ENCODE measurements around the gene EPHB2.
"Not testable (repeated sequence)": the region's sequence is repeated elsewhere in the genome, so short reads cannot be mapped to it uniquely, and the experiment has no call there.

EPHB2 gene

GRCh38 chr1:22824466-22824865, 113.8 kb downstream of the EPHB2 start:
- no peak for DNase-seq

- no peak for DNase-seq
Observed at GRCh38 chr1:22824975-22825374, 114.3 kb downstream of the EPHB2 start.

- DNase-seq: peak; percentile 83
Observed at GRCh38 chr1:22825486-22826189, 115.0 kb downstream of the EPHB2 start.

GRCh38 chr1:22826604-22827580, 116.3 kb downstream of the EPHB2 start:
- DNase-seq: peak; percentile 83

GRCh38 chr1:22827666-22828483, 117.2 kb downstream of the EPHB2 start:
- DNase-seq: no peak

GRCh38 chr1:22828484-22829308, 118.1 kb downstream of the EPHB2 start:
- peak; percentile 83 for DNase-seq

- DNase-seq: no peak
Observed at GRCh38 chr1:22829309-22829989, 118.8 kb downstream of the EPHB2 start.

GRCh38 chr1:22830041-22830566, 119.5 kb downstream of the EPHB2 start:
- DNase-seq: no peak

- no peak for DNase-seq
Observed at GRCh38 chr1:22830757-22831340, 120.2 kb downstream of the EPHB2 start.

GRCh38 chr1:22831729-22832413, 121.2 kb downstream of the EPHB2 start:
- peak; percentile 86 for DNase-seq

GRCh38 chr1:22832414-22832786, 121.8 kb downstream of the EPHB2 start:
- DNase-seq: no peak

- no peak for DNase-seq
Observed at GRCh38 chr1:22833699-22834098, 123.1 kb downstream of the EPHB2 start.

- not testable (repeated sequence) for DNase-seq
Observed at GRCh38 chr1:22834420-22834819, 123.8 kb downstream of the EPHB2 start.

GRCh38 chr1:22835636-22836319, 125.1 kb downstream of the EPHB2 start:
- DNase-seq: no peak

- DNase-seq: no peak
Observed at GRCh38 chr1:22836850-22837249, 126.2 kb downstream of the EPHB2 start.

GRCh38 chr1:22837332-22837731, 126.7 kb downstream of the EPHB2 start:
- no peak for DNase-seq

GRCh38 chr1:22838965-22839364, 128.3 kb downstream of the EPHB2 start:
- no peak for DNase-seq

GRCh38 chr1:22839806-22840205, 129.2 kb downstream of the EPHB2 start:
- no peak for DNase-seq

- DNase-seq: no peak
Observed at GRCh38 chr1:22841142-22841541, 130.5 kb downstream of the EPHB2 start.

GRCh38 chr1:22841860-22842281, 131.2 kb downstream of the EPHB2 start:
- no peak for DNase-seq
